HG03135 (cell line): ENCODE measurements around the gene NAIP.
"Not testable (repeated sequence)": the region's sequence is repeated elsewhere in the genome, so short reads cannot be mapped to it uniquely, and the experiment has no call there.

ENCODE experiments used
- ATAC-seq: cut with Tn5 transposase; IDR thresholded peaks from one replicate; pipeline ENCODE4 v1.9.1; 2021; ENCODE audit warnings: mild to moderate bottlenecking, moderate library complexity; ENCODE audit not compliant: unreplicated experiment

The NAIP gene

GRCh38 chr5:71025289-71025953, at the start of gene NAIP:
NAIP (minus strand) TSS chr5:71025339; CDS start chr5:71012915, 12,424 bp downstream.
- ATAC-seq, result not testable (repeated sequence)

GRCh38 chr5:71067262-71067928, 42.3 kb upstream of the NAIP start, which contains the start of gene GTF2H2:
GTF2H2 (minus strand) TSS chr5:71067676; CDS start chr5:71062763, 4,913 bp downstream.
- peak; percentile 98 for ATAC-seq

- not testable (repeated sequence) for ATAC-seq
These were observed 36.2 kb upstream of the NAIP start for GRCh38 chr5:71061322-71061721.

- ATAC-seq, result not testable (repeated sequence)
These were observed 34.3 kb upstream of the NAIP start for GRCh38 chr5:71059426-71059825.

- not testable (repeated sequence) for ATAC-seq
These were observed 19.7 kb upstream of the NAIP start for GRCh38 chr5:71044808-71045207.

- ATAC-seq, result not testable (repeated sequence)
These were observed 19.0 kb upstream of the NAIP start for GRCh38 chr5:71044128-71044527.

- not testable (repeated sequence) for ATAC-seq
These were observed 6.1 kb upstream of the NAIP start for GRCh38 chr5:71031046-71031776.

- not testable (repeated sequence) for ATAC-seq
These were observed 4.5 kb downstream of the NAIP start for GRCh38 chr5:71020643-71021042.

GRCh38 chr5:71018376-71019005, 6.6 kb downstream of the NAIP start:
- ATAC-seq, result not testable (repeated sequence)

- ATAC-seq, result no peak
These were observed 11.0 kb downstream of the NAIP start for GRCh38 chr5:71014176-71014575.

GRCh38 chr5:71013575-71013974, 11.6 kb downstream of the NAIP start:
- ATAC-seq, result no peak

GRCh38 chr5:71011194-71011792, 13.8 kb downstream of the NAIP start:
- no peak for ATAC-seq

- not testable (repeated sequence) for ATAC-seq
These were observed 18.2 kb downstream of the NAIP start for GRCh38 chr5:71006983-71007382.

- ATAC-seq, result not testable (repeated sequence)
These were observed 40.3 kb downstream of the NAIP start for GRCh38 chr5:70984882-70985281.

- not testable (repeated sequence) for ATAC-seq
These were observed 57.9 kb downstream of the NAIP start for GRCh38 chr5:70967220-70967619.

- not testable (repeated sequence) for ATAC-seq
These were observed 60.6 kb downstream of the NAIP start for GRCh38 chr5:70964531-70964930.

GRCh38 chr5:70953068-70953467, 72.1 kb downstream of the NAIP start:
- not testable (repeated sequence) for ATAC-seq

GRCh38 chr5:70932560-70932959, 92.6 kb downstream of the NAIP start:
- not testable (repeated sequence) for ATAC-seq

GRCh38 chr5:70931709-70932368, 93.3 kb downstream of the NAIP start:
- not testable (repeated sequence) for ATAC-seq

GRCh38 chr5:70925211-70925562, 100.0 kb downstream of the NAIP start:
- ATAC-seq, result not testable (repeated sequence)
